HG03159 (cell line): ENCODE results near the gene ETDC.
A peak's percentile ranks its signal among the peaks of the same experiment; 100 is the strongest.
"Not testable (repeated sequence)": the region's sequence is repeated elsewhere in the genome, so short reads cannot be mapped to it uniquely, and the experiment has no call there.

Experiments used
- ATAC-seq: cut with Tn5 transposase; IDR thresholded peaks from one replicate; pipeline ENCODE4 v1.9.1; 2021; ENCODE audit warnings: mild to moderate bottlenecking, moderate library complexity; ENCODE audit not compliant: unreplicated experiment

ETDC gene

DNA sequence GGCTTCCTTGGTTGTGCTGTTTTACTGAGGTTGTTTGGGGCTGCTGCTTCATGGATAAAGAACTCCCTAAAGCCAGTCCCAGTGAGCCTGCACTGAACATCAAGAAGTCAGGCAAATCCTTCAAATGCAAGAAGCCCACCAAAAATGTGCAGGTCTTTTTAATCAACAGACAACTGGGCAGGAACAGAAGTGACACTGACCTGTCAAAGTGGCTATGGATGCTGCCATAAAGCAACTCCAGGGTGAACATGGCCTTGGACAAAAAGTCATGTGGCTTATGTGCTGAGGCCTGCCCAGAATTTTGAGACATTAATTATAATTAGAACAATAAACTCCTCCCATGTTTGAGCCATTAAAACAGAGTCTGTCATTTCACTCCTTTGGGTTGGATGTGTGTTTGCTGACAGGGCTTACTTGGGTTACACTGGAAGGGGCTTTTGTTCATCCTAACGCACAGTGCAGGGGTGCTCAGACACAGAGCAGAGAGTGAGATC lies at the start of gene ETDC:
ETDC (plus strand) TSS at position 51 of the 494 bp plus-strand sequence; CDS start at position 51, 0 bp downstream.
- ATAC-seq: no peak

DNA sequence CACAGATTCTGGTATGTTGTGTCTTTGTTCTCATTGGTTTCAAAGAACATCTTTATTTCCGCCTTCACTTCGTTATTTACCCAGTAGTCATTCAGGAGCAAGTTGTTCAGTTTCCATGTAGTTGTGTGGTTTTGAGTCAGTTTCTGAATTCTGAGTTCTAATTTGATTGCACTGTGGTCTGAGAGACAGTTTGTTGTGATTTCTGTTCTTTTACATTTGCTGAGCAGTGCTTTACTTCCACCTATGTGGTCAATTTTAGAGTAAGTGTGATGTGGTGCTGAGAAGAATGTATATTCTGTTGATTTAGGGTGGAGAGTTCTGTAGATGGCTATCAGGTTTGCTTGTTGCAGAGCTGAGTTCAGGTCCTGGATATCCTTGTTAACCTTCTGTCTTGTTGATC lies 48.3 kb upstream of the ETDC start:
- not testable (repeated sequence) for ATAC-seq

DNA sequence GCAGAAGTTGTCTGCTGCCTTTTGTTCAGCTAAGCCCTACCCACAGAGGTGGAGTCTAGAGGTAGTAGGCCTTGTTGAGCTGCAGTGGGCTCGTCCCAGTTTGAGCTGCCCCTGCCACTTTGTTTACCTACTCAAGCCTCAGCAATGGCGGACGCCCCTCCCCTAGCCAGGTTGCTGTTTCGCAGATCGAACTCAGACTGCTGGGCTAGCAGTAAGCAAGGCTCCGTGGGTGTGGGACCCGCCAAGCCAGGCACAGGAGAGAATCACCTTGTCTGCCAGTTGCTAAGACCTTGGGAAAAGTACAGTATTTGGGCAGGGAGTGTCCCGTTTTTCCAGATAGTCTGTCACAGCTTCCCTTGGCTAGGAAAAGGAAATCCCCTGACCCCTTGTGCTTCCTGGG lies 45.9 kb upstream of the ETDC start:
- not testable (repeated sequence) for ATAC-seq

DNA sequence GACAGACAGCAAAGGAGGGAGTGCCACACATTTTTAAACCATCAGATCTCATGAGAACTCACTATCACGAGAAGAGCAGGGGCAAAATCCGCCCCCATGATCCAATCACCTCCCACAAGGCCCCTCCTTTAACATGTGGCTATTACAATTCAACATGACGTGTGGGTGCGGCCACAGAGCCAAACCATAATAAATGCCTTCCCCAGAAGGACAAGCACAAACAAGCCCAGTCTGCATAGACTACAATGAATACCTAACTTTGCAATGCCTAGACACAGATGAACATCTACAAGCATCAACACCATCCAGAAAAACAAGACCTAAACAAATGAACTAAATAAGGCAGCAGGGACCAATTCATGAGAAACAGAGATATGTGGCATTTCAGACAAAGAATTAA lies 45.1 kb upstream of the ETDC start:
- no peak for ATAC-seq

DNA sequence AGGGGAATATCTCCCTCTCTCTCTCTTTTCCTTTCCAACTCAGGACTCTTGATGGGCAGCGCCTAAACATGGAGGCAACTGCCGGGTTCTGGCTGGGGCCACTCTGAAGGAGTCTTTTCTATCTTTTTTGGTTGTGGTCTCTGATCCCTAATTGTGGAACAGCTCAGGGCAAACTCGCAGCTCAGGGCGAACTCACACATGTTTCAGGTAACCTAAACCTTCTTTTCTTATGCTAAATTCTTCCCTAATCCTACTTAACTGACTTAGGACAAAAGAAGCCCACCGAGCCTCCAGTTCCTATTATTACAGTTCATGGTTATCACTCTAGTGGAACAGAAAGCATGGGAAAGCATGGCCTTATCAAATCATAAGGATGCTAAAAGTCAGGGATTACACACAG lies 36.1 kb upstream of the ETDC start:
- ATAC-seq: no peak

DNA sequence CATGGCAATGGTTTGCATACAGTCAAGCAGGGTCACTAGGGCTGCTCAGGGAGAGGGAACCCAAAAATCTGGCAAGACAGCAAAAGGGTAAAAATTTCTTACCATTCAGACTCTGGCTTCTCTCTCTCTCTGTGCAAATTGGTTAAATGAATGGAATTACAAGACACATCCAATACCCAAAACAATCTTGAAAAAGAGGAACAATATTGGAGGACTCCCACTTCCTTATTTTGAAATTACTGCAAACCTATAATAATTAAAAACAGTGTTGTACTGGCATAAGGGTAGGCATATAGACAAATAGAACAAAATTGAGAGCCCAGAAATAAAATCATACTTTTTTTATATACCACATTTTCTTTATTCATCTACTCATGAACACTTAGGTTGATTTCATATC lies 33.3 kb upstream of the ETDC start:
- no peak for ATAC-seq

DNA sequence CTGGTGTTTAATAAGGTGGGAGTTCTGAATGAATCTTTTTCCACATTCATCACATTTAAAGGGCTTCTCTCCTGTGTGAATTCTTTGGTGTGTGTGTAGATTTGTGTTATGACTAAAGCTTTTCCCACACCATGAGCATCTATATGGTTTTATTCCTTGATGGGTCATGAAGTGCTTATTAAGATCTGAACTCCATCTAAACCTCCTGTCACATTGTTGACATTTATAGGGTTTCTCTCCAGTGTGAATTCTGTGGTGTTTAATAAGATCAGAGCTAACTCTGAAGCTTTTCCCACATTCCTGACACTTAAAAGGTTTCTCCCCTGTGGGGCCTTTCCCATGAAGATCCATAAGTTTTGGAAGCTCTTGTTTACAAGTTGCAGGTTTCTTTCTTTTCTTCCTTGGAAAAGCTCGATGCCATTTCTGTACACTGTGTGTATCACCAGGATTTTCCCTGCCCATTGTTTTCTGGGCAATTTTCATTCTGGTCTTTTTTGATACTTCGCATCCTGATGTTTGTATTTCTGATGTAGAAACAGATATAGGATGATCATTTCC lies 21.9 kb upstream of the ETDC start:
- ATAC-seq: no peak

DNA sequence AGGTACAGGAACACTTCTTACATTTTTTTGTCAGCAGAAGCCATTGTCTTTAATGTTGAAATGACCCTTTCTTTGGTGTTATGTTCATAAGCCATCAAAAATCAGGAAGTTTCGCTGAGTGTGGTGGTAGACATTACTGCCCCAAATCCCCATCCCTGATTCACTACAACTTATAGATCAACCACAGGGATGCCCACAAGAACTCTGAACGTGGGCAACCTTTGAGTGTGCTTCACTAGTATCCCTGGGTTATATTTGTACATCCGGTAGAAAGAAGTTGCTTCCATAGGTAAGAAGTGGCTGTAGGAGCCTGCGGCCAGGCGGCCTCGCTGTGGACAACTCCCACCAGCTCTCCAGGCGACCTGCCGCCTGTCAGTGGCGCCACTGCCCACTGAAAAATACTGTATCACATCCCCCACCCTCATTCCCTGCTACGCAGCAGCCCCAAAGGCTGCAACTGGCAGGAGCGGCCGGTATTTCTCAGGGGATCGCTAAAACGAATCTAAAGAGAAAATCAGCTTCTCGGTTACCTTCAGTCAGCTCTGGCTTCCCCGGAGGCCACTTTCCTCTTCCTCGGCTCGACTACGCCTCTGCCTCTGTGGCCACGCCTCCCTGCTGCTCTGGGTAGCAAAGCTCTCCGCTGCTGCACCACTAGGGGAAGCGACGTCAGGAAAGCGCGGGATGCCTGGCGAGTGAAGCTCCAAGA lies 13.9 kb upstream of the ETDC start:
- ATAC-seq: peak; percentile 99

DNA sequence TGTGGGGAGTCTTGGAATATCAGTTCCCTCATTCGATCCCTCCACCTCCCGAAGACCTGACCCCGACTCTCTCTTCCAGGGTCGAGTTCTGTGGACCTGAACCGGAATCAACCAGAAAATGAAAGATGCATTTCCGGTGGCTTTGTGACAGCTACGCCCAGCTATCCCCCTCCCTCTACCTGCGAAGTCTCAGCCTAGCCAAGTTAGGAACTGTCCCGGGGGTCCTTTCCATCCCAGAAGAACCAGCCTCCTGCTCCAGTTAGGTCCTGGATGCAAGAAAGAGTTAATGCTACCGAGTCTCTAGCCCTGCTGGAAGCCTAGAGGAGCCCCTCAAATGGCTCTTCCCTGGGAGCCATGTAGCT lies 13.4 kb upstream of the ETDC start:
- ATAC-seq: peak; percentile 68

DNA sequence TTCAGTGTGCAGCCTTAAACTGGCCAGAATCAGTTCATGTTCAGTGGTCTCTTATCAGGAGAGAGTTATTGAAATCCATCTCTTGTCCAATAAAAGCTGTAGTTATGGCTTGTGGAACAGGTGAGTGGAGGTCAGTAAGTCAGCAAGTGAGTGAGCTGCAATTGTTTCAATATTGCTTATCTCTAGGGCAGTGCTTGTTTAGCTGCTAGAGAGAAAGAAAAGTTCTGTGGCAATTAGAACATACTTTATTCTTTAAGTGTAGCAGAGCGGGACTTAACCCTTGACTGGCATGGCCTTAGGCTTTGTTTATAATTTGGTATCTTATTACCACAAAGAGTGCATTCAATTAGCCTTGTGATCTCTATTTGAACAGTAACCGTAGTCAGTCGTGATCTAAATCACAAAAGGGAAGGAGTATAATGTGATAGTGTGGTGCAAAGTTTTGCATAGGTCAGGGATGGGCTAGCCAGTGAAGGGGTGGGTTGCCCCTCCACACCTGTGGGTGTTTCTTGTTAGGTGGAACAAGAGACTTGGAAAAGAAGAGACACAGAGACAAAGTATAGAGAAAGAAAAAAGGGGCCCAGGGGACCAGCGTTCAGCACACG lies 6.9 kb upstream of the ETDC start:
- no peak for ATAC-seq

DNA sequence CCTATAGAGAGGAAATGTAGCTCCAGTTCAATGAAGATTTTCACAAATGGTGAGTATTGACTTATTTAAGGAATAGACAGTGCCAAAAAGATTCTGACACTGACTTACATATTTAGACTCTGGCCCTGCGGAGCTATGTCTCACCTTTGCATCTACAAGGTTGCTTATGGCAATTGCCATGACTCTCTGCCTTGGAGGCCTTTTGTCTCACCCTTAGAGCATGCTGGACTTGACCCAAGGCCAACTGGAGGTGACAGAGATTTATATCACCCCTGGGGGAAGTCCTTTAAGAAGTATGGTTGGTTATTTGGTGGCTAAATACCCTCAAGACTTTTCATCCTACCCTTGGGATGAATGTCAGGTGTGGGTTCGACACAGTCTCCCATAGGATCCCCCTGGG lies 4.5 kb upstream of the ETDC start:
- no peak for ATAC-seq

DNA sequence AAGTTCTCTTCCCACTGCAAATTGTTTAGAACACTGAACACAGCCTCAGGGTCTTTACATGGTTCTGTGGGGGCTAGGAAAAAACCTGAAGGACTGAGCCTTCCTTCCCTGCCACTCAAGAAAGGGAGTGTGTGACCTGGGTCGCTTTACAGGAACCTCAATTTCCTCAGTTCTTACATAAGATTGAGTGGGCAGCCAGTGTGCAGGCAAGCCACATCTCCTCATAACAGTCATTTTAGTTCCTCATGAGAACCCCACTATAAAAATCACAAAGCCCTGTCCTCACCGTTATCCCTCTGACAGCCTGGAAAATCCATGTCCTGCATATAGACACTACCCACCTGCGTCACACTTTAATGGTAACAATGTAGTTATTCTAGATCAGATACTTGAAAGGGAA lies 2.1 kb upstream of the ETDC start:
- ATAC-seq: no peak

DNA sequence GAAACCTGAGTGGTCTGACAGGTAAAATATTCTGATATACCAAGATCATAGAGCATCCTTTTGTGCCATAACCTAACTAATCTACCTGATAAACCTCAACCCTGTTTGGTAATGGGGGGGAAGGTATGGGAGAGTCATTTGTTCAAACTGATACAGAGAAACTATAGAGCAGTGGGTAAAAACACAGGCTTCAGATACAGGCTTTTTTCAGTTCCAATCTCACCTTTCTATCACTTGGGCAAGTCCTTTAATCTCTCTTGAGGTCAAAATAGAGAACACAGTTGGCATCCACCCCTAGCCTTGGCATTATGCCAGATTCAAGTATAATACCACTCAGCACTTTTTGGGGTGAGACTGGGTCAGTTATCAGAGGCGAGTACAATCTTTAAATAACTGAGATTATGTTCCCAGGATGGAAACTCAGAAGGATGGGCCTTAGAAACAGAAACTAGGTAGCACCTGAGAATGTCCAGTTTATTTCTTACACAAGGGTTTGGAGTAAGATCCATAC lies 880 bp upstream of the ETDC start:
- no peak for ATAC-seq

DNA sequence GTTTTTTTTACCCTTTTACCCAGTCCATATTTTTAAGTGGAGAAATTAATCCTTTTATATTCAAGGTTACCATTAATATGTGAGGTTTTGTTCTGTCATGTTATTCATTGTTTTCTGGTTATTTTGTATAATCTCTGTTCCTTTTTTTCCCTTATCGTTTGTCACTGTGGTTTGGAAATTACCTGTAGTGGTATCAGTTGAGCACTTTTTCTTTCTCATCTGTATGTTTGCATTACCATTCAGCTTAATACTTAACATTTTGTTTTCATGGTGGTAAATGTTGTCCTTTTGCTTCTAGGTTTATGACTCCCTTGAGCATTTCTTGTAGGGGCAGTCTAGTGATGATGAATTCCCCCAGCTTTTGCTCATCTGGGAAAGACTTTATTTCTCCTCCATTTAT lies 6.6 kb downstream of the ETDC start:
- peak; percentile 62 for ATAC-seq

DNA sequence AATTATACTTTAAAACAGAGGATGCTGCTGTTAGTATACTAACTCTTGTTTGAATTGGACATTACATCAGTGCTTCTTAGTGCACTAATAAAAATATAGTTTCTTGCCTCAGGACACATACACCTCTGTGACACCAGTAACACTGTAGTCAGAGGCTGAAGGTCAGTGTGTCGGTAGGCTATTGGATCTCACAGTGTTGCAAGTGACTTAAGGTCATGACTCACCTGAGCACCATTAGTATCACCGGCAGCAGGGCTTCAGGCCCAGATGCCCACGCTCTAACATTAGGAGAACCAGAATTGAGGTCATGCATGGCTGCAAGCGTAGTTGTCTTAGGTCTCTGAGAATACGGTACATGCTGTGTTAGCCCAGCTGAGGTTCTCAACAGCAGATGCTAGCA lies 15.2 kb downstream of the ETDC start:
- no peak for ATAC-seq

DNA sequence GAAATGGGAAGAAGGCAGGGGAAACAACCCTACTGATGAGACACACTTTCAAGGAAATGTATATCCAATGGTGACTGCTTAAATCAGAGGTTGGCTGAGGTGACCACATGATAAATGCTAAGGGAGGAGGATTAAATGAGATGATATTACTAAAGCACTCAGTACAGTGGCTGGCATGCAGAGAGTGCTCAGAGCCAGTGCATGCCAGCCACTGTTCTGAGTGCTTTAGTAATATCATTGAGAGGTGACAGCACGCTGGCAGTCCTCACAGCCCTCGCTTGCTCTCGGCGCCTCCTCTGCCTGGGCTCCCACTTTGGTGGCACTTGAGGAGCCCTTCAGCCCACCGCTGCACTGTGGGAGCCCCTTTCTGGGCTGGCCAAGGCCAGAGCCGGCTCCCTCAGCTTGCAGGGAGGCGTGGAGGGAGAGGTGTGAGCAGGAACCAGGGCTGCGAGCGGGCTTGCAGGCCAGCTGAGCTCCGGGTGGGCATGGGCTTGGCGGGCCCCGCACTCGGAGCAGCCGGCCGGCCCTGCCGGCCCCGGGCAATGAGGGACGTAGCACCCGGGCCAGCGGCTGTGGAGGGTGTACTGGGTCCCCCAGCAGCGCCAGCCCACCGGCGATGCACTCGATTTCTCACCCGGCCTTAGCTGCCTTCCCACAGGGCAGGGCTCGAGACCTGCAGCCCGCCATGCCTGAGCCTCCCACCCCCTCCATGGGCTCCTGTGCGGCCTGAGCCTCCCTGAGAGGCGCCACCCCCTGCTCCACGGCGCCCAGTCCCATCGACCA lies 15.9 kb downstream of the ETDC start:
- not testable (repeated sequence) for ATAC-seq

DNA sequence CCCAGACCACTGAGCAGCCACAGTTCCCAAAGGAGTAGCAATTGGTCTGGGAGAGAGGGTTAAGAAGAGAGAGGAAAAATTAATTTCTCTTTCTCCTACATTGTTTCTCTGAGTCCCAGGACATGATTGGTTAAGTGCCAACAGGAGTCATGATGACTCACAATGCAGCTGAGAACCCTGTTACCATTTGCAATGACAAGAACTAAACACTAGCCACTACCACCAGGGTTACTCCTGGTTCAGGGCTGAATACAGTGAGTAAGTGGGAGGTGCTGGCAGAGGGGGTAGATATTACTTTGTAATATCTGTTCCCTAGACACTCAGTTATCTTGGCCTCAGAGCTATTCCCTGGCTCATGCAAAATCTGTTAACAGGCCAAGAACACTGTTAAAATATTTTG lies 18.0 kb downstream of the ETDC start:
- ATAC-seq: no peak

DNA sequence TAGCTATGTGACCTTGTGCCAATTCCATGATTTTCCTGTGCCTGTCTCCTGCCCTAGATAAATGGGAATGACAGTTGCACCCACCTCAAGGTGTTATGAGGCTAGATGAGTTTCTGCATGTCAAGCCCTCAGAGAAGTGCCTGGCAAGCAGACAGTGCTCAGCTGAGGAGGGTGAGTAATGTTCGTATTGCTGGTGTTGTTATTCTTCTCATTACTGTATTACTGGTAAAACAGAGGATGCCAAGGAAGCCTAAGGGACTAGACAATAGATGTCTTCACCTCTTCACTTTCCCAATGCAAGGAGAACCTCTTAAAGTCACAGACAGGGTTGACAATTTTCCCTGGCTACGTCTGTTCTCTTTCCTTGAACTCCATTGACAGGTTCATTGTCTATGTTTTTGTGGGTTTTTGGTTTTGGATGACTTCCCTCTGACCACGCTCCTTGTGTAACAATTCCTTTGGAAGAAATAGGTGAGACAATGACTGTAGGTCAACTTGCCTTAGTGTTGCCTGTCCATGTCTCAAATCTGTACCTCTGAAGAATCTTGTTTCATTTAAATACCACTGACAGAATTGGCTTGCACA lies 19.2 kb downstream of the ETDC start:
- ATAC-seq: no peak

DNA sequence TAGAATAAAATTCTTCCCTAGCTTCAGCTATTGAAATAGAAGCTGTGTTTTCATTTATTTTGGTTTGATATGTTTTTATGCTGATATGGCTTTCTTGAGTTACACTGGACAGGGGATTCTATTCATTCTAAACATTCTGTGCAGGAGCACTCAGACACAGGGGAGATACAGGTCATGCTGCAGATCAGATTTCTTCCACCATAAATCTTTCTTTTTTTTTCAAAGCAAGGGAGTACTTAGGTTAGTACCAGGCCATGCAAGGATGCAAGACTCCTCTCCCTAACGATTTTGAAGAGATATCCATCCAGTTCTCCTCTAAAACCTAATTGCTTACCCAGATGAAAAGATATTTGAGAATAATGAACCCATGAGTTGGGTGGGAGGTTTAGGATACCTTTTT lies 21.4 kb downstream of the ETDC start:
- ATAC-seq: no peak

DNA sequence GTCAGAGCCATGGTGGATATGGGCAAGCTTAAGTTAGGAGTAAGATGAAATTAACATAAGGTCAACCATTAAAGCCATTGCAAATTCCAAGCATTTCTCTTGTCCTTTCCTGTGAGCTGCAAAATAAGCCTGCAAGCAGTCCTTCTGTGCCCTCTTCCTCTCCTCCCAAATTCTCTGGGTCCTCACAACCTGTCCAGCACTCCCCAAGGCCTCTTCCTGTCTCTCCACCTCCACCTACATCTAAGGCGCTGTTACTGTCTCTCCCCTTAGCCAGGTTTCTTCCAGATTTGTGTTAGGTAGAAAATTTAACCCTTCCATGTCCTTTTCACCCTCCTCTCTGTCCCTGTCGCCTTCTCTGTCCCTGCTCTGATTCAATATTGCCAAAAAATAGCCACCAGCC lies 22.2 kb downstream of the ETDC start:
- ATAC-seq: no peak

DNA sequence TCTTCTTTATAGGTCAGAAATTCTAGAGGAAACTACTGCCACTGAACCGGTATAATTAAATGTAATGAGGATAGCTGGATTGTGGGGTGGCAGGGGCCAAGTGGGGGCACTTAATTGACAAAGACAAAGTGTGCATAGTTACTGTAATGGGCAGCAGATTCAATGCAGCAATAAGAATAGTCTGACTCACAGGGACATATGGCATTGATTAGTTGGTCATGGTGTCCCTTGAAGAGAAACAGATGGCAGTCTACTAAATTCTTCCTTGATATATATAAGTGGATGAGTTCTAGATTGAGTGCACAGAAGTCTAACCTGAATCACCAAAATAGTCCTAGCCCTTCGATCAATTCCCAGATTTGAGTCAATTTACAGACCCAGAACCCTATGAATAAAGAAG lies 31.6 kb downstream of the ETDC start:
- no peak for ATAC-seq
